Superior temporal gyrus (tissue), 1 donor: ENCODE measurements around the gene PSMD12.
"Not testable (repeated sequence)": the region's sequence is repeated elsewhere in the genome, so short reads cannot be mapped to it uniquely, and the experiment has no call there.

Source experiments
- DNase-seq: peaks from one replicate; pipeline ENCODE4 v3.0.0-alpha.2; 2016; ENCODE audit errors: extremely low spot score

Gene PSMD12

DNA sequence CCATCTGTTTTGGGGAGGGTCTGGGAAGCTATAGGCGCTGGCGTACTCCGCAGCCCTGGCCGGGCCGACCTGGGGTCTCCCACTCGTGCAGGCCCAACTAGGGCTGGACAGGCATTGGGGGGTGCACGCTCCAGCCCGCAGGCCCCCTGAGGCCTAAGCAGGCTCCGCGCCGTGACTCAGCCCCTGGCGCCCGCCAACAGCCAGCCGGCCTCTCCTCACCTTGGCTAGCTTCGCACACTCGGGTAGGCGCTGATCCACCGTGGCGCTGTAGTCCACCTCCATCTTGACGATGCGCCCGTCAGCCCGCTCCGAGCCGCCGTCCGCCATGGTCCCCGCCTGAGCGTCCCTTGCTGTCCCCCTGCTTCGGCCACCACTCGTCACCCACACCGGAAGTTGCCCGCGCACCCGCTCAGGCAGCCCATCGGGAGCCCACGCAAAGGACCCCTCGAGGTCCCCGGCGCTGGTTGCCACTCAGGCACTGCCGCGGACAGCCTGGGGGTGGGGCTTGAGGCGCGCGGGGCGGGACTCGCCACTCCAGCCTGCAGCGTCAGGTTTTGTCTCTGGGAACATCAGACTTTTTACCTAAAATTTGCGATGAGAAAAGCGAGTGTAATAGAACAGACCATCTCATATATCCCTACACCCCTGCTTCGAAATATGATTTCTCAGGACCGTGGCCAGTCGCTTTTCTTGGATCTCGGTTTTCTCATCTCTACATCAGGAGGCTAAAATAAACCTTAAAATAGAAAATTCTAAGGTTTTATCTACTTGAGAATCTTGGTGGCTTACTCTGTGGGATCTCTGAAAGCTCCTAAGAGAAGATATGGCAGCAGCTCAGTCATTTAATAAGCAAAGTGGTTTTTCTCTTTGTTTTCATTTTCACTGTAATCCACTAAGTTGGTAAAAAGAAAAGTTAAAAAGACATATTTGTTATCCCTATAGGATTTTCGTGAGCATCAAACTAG is at the start of gene PSMD12:
Gene PSMD12, minus strand, starts transcription at position 385 of the 965 bp plus-strand sequence. Its CDS starts 58 bp downstream, at position 327.
- DNase-seq = peak; percentile 93

DNA sequence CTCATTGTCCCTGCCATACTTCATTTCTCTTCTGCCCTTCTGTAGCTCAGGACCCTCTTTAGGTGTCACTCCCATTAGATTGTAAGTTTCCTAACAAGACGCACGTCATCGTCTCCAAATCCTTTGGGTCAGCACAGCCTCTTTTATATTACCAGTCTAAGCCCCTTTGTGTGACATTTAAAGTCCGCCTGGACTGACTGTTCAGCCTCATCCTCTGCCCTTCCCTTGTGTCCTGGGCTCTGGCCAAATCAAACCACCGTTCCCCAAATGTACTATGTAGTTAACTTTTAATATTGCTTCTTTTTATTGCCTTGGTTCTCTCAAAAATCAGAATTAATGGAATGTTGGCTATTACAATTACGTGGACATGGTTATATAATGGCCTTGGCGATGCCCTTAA is 48.9 kb upstream of the PSMD12 start:
- DNase-seq = no peak

DNA sequence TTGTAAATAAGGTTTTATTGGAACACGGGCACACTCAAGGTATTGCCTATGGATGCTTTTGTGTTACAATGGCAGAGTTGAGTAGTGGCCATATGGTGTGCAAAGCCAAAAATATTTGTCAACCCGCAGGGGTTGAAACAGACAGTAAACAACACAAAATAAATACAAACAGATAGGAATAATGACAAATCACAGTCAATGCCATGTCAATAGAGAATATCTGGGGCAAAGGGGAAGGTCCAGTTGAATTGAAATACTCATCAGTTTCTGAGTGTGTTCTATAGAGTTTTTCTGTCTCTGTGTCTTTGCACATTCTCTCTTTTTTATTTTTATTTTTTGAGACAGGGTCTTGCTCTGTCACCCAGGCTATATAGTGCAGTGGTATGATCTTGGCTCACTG is 48.2 kb upstream of the PSMD12 start:
- no peak for DNase-seq

DNA sequence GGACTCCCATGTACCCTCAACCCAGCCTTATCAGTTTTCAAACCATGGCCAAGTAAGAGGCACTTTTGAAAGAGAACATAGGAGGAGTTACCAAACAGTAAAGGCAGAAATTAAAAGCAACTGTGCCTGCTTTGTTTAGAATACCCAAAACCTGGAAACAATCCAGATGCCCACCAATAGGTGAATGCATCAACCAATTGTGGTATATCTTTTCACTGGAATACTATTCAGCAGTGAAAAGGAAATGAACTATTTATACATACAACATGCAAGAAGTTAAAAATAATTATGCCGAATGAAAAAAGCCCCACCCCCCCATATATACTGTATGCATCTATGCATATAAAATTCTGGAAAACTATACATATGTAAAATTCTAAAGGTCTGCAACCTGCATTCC is 47.8 kb upstream of the PSMD12 start:
- no peak for DNase-seq

DNA sequence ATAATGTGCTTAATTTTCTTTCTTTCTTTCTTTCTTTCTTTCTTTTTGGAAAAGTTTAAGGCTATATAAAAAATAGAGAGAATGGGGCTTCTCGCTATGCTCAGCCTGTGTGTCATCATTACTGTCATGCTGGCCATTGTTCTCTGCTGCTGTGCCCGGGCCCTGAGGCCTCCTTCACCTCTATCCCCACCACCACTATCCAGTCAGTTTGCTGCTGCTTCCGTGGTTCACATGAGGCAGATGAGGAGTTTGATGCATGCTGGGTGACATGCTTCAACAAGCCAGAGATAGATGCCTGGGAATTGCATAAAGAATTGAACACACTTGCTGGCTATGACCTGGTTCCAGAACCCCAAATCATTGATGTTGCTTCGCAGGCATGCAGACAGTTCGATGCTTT is 47.0 kb upstream of the PSMD12 start:
- no peak for DNase-seq

DNA sequence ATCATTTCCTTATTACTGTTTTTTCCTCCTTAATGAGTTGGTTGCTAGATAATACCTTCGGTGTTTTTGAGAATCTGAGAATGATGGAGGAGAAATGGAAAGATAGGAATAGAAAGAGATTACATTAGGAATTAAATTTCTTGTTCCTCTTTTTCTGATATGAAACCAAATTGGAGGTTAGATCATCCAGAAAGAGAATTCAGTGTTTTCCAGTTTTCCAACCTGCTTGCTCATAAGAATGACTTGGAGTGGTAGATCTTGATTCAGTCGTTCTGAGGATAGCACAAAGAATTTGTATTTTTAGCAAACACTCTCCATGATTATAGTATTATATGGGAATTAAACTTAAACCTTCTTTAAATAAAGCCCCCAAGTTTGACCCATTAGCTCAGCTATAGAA is 46.6 kb upstream of the PSMD12 start:
- DNase-seq = no peak

DNA sequence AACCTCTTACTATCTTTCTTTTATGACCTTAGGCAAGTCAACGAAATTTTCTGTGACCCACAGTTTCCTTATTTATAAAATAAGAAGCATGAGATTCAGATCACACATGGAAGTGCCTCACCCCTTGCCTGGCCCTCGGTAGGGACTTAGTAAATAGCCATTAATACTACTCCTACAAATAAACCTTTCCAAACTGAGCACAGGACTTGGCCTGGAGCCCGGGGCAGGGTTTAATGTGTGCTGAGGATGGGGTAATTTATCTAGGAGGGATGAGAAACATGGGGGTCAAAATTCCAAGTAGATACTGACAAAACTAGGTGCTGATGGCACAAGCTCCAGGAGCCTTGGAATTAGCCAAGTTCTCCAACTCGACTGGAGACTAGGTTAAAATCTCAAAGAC is 45.7 kb upstream of the PSMD12 start:
- no peak for DNase-seq

DNA sequence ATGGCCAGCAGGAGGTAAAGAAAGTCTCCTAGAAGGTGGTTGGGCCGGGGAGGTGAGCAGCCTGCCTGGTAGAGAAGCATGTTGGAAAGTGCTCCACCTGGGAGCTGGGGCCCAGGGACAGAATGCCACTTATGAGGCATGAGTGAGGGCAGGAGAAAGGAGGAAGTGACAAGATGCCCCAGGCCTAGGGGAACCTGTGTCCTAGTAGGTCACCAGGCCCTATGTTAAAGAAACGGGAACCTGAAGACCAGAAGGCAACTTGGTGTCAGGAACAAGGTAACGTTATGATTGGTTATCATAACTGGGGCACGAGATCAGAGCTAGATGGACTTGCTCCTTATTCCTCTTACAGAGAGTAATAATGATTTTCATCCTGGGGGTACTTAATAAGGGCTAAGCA is 45.0 kb upstream of the PSMD12 start:
- no peak for DNase-seq

DNA sequence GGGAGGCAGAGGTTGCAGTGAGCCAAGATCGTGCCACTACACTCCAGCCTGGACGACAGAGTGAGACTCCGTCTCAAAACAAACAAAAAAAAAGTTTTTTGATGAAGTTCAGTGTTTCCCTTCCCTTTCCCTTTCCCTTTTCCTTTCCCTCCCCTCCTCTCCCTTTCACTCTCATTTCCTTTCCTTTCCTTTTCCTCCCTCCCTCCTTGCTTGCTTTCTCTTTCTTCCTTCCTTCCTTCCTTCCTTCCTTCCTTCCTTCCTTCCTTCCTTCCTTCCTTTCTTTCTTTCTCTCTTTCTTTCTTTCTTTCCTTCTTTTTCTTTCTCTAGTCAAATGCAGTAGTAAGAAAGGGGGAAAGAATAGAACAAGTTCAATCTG is 42.1 kb upstream of the PSMD12 start:
- DNase-seq = not testable (repeated sequence)

DNA sequence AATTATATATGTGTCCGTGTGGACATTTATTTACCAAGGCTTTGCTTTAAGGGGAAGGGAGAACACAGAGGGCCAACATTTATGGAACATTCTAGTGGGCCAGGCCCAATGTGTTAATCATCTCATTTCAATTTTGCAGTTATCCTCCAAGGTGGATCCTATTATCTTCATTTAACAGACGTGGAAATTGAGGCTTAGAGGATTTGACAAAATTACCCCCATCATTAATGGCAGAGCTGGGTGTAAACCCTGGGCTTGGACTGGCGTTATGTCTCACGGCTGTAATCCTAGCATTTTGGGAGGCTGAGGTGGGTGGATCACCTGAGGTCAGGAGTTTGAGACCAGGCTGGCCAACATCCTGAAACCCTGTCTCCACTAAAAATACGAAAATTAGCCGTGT is 37.1 kb upstream of the PSMD12 start:
- no peak for DNase-seq

DNA sequence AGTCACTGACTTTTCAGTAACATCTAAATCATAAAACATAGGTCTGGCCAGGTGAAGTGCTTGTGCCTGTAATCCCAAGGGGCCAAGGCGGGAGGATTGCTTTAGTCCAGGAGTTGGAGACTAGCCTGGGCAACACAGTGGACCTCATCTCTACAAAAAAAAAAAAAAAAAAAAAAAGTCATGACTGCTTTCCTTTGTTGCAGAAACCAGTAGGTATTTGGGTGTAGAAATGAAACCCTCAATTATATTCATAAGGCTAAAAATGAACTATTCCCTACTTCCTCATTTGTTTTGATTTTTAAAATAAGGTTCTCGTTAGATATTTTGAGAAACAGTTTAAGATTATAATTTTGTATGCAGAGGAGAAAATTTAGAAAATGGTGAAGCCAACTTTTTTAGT is 36.7 kb upstream of the PSMD12 start:
- no peak for DNase-seq

DNA sequence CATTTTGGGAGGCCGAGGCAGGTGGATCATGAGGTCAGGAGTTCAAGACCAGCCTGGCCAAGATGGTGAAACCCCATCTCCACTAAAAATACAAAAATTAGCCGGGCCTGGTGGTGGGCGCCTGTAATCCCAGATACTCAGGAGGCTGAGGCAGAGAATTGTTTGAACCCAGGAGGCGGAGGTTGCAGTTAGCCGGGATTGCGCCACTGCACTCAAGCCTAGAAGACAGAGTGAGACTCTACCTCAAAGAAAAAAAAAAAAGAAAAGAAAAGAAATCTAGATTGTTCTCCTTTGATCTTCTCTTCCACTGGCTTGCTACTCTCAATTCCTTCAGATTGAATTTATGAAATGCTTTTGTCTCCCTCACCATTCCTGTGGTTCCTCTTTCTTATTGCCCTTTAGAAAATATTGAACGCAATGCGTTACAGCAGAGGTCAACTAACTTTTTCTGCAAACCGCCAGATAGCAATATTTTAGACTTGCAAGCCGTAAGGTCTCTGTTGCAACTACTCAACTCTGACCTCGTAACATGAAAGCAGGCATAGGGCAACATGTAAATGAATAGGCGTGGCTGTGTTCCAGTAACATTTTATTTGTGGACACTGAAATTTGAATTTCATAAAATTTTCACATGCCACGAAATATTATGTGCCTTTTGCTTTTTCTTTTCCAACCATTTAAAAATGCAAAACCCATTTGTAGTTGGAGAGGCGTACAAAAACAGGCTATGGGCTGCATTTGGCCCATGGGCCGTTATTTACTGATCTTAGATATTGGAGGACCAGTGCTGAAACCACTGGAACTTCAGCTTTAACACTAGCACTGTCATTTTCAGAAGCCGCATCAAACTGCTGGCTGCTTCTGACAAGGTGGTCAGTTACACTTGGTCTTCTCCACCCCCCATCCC is 35.5 kb upstream of the PSMD12 start:
- no peak for DNase-seq

DNA sequence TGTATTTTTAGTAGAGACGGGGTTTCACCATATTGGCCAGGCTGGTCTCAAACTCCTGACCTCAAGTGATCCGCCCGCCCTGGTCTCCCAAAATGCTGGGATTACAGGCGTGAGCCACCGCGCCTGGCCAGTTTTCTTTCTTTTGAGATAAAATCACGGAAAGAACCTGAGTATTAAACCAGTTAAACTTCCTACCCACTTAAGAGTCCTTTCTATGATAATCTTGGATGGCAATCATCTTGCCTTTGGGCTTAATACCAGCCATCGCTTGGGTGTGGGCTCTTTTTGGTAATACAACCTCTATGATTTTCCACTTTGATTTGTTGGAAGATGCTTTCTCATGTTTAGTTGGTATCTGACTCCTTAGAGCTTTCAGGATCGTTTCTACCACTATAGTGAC is 34.7 kb upstream of the PSMD12 start:
- no peak for DNase-seq

DNA sequence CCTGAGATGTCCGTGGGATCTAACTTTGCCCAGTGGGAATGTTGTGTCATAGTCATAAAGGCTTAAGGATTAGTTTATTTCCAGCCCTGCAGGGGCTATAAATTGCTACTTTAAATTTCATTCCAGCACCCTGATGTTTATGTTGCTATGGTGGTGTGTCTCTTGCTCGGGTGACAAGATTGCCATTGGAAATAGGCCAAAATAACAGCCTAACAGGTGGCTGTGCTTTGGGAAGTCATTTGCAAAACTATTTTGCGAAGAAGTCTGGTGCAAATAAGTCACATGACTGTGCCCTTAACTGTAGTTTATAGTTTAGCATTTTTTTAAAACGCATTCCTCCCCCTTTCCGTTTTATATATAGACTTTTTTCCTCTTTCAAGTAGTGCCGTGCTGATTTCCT is 33.8 kb upstream of the PSMD12 start:
- DNase-seq = no peak

DNA sequence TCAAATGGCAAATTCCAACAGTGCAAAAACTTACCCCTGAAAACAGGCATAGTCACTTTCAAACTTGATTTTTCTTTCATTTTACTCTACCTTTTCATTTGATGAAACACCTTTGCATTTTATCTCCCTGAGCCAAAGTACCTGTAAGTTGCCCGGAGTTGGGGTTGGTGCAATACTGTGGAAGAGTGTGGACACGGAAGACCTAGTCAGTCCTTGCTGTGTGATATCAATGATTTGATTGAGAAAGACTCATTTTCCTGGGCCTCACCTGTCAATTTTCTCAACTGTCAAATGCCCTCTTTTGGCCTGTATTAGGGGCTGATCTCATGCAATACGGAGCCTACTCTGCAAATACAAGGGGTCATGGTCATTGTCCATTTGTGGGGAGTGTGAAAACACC is 33.3 kb upstream of the PSMD12 start:
- DNase-seq = no peak

DNA sequence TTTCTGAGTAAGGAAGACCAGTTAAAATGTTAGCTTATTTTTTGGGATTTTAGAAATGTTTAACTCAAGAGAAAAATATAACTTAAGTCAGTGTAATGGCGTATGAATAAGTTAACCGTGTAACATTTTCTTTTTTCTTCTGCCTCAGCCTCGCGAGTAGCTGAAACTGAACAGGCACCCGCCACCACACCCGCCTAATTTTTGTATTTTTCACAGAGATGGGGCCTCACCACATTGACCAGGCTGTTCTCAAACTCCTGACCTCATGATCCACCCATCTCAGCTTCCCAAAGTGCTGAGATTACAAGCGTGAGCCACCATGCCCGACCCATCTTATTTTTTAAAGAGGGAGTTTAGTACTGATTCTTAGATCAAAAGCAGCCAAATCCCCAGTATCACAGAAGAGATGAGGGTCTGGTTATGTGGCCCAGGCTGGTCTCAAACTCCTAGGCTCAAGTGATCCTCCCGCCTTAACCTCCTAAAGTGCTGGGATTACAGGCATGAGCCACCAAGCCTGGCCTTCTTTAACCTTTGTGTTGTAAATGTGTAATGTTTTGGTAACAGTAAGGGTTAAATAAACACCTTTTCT is 27.5 kb upstream of the PSMD12 start:
- DNase-seq = no peak

DNA sequence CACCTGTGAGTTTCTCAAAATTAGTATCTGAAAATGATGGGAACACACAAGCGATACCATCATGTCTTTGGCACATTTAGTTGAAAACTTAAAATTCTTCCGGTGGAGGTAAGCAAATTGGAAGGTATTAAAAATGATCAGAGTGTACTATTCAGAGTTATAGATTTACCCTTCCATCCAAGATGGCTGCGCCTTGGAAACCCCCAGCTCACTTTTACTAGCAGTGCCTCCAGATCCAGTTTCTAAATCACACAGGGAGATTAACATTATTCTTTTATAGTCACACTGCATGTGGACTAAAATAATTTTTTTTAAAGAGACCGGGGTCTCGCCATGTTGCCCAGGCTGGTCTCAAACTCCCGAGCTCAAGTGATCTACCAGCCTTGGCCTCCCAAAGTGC is 25.7 kb upstream of the PSMD12 start:
- no peak for DNase-seq

DNA sequence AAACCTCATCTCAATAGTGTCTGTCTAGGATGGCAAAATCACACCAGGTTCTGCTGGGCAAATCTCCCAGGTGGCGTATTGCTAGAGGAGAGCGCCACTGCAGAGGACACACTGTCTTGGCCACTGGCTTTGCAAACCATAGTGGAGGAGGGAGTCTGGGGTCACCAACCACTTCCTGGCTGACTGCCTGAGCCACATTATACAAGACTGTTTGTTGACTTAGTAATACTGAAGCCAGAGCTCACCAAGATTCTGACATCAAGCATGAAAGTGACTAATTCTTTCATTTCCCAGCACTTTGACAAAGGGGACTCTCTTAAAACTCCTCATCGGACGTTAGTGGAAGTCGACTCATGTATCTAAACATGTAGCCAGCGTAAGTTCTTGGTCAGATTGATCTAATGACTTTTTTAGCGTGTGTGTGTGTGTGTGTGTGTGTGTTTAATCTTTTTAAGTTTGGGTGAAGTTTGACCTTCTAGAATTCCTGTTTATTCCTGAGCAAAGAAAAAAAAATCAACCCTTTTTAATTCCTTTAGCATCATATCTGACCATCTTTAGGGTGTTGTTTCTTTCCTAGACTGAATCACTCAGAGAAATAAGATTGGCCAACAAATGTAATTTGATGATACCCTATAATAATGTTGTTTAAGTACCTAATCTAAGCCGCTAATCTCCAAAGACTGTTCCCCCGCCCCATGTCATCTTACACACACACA is 24.4 kb upstream of the PSMD12 start:
- DNase-seq = no peak

DNA sequence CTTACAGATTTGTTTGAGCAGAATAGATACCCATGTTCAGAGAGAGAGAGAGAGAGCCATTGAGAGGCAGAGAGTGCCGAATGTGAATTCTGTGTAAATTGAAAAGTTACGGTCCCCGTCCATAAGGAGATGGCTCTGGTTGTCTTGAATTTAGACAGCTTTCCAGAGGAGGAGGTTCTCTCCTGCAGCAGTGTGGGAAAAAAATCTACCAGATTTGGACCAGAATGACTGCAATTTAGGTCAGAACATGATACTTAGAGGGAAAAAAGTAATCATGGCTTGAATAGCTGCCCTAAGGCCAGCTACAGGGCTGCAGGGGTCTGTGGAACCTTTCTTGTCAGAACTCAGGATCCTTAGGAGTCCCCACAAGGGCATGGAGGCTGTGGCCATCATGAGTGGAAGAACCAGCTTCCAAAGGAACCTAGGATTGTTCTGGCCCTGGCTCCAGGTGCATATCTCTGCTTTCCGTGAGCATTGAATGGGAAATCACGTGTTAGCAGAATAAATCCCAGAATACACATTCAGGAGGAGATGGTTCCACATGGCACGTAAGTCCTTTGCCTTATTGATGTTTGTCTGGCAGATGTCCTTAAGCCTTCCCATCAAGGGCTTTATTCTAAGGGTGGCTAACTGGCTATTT is 23.7 kb upstream of the PSMD12 start:
- no peak for DNase-seq

DNA sequence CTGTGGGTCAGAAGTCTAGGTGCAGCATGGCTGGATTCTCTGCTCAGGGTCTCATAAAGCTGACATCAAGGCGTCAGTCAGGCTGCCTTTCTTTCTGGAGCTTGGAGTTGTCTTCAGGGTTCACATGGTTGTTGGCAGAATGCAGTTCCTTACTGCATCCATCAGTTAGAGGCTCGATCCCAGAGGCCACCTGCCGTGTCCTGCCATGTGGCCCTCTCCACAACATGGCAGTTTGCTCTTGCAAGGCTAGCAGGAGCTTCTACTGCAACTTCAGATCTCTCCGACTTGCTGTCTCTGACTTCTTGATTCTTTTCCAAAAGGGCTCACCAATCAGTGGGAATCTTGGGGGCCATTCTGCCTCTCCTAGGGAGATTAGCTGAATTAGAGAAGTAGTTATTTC is 22.6 kb upstream of the PSMD12 start:
- DNase-seq = no peak

DNA sequence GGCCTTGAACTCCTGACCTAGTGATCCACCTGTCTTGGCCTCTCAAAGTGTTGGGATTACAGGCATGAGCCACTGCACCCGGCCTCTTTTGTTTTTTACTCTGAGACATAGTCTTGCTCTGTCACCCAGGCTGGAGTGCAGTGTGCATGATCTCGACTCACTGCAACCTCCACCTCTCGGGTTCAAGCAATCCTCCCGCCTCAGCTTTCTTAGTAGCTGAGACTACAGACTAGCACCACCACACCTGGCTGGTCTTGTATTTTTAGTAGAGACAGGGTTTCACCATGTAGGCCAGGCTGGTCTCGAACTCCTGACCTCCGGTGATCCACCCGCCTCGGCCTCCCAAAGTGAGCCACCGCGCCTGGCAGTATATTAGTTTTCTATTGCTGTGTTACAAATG is 22.2 kb upstream of the PSMD12 start:
- DNase-seq = not testable (repeated sequence)
